Mesenchymal stem cell (in vitro differentiated cells and primary cell): Measurements from ENCODE around the gene CTSD.

Source experiments
- DNase-seq: peaks from one replicate; pipeline ENCODE4 v3.0.0-alpha.2; 2013
- H2AFZ ChIP-seq: one replicate; pipeline ENCODE4 v1.6.1; 2013; ENCODE audit warnings: low read depth, mild to moderate bottlenecking, control low read depth, inconsistent platforms, low read length, moderate library complexity
- H2AK5ac ChIP-seq: 2 replicates; pipeline ENCODE4 v1.6.1; 2013; ENCODE audit warnings: low read length, moderate library complexity, mild to moderate bottlenecking, inconsistent platforms; ENCODE audit not compliant: severe bottlenecking
- H2BK120ac ChIP-seq: one replicate; pipeline ENCODE4 v1.6.1; 2013; ENCODE audit warnings: low read depth, mild to moderate bottlenecking, inconsistent platforms, low read length, moderate library complexity
- H2BK12ac ChIP-seq, 2 experiments: one replicate each; pipeline ENCODE4 v1.6.1; 2013; ENCODE audit warnings: inconsistent platforms in 2 of 2, low read length in 2 of 2, mild to moderate bottlenecking in 2 of 2, moderate library complexity in 2 of 2, control low read depth in 1 of 2
- H2BK15ac ChIP-seq: one replicate; pipeline ENCODE4 v1.6.1; 2013; ENCODE audit warnings: mild to moderate bottlenecking, low read depth, inconsistent platforms; ENCODE audit not compliant: poor library complexity, severe bottlenecking
- H2BK5ac ChIP-seq: 2 replicates; pipeline ENCODE4 v1.6.1; 2013; ENCODE audit warnings: low read depth, mild to moderate bottlenecking, low read length, control low read depth, inconsistent platforms; ENCODE audit not compliant: poor library complexity, severe bottlenecking
- H3K14ac ChIP-seq, 2 experiments: one replicate each; pipeline ENCODE4 v1.6.1; 2013; ENCODE audit warnings: inconsistent platforms in 2 of 2, low read length in 2 of 2, control low read depth in 1 of 2, mild to moderate bottlenecking in 1 of 2, moderate library complexity in 1 of 2
- H3K18ac ChIP-seq, 2 experiments: one replicate each; pipeline ENCODE4 v1.6.1; 2013; ENCODE audit warnings: inconsistent platforms in 2 of 2, low read length in 2 of 2, control low read depth in 1 of 2, low read depth in 1 of 2, mild to moderate bottlenecking in 1 of 2
- H3K23ac ChIP-seq, 2 experiments: one replicate each; pipeline ENCODE4 v1.6.1; 2013; ENCODE audit warnings: inconsistent platforms in 2 of 2, low read length in 2 of 2, mild to moderate bottlenecking in 2 of 2, moderate library complexity in 2 of 2, control low read depth in 1 of 2
- H3K27ac ChIP-seq: 2 replicates; pipeline ENCODE4 v1.5.1; 2013; ENCODE audit warnings: mild to moderate bottlenecking, moderate library complexity, low read length, control low read depth, inconsistent platforms; ENCODE audit not compliant: poor library complexity, severe bottlenecking
- H3K27me3 ChIP-seq, 2 experiments: 2 replicates each; pipeline versions ENCODE4 v1.6.1 to v1.7.0; 2013; ENCODE audit warnings: low read length in 2 of 2, mild to moderate bottlenecking in 2 of 2, moderate library complexity in 2 of 2, control low read depth in 1 of 2, inconsistent platforms in 1 of 2; ENCODE audit not compliant: control insufficient read depth in 1 of 2, insufficient read depth in 1 of 2
- H3K36me3 ChIP-seq, 2 experiments: 2 replicates each; pipeline versions ENCODE4 v1.6.1 to v1.7.0; 2013; ENCODE audit warnings: low read length in 2 of 2, control low read depth in 1 of 2, inconsistent platforms in 1 of 2, low read depth in 1 of 2, mild to moderate bottlenecking in 1 of 2; ENCODE audit not compliant: insufficient read depth in 2 of 2, control insufficient read depth in 1 of 2
- H3K4ac ChIP-seq, 2 experiments: one replicate each; pipeline ENCODE4 v1.6.1; 2013; ENCODE audit warnings: inconsistent platforms in 2 of 2, low read length in 2 of 2, mild to moderate bottlenecking in 2 of 2, moderate library complexity in 2 of 2, control low read depth in 1 of 2, low read depth in 1 of 2
- H3K4me1 ChIP-seq: 2 replicates; pipeline ENCODE4 v1.6.1; 2013; ENCODE audit warnings: low read depth, low read length, control low read depth; ENCODE audit not compliant: control insufficient read depth, insufficient read depth
- H3K4me2 ChIP-seq: 2 replicates; pipeline ENCODE4 v1.6.1; 2013; ENCODE audit warnings: low read length, mild to moderate bottlenecking, inconsistent platforms; ENCODE audit not compliant: poor library complexity, severe bottlenecking
- H3K4me3 ChIP-seq, 2 experiments: 2 replicates each; pipeline versions ENCODE4 v1.5.1 to v1.7.0; 2013; ENCODE audit warnings: low read length in 2 of 2, mild to moderate bottlenecking in 2 of 2, control low read depth in 1 of 2, low read depth in 1 of 2; ENCODE audit not compliant: insufficient read depth in 1 of 2
- H3K79me1 ChIP-seq: replicated peaks from 2 replicates; pipeline ENCODE4 v1.6.1; 2013; ENCODE audit warnings: mild to moderate bottlenecking, control low read depth, low read length, inconsistent platforms; ENCODE audit not compliant: poor library complexity, severe bottlenecking
- H3K9ac ChIP-seq: 2 replicates; pipeline ENCODE4 v1.7.0; 2013; ENCODE audit warnings: mild to moderate bottlenecking, low read length, moderate library complexity
- H3K9me3 ChIP-seq: 2 replicates; pipeline ENCODE4 v1.7.0; 2013; ENCODE audit warnings: mild to moderate bottlenecking, low read length; ENCODE audit not compliant: control insufficient read depth
- H4K8ac ChIP-seq: one replicate; pipeline ENCODE4 v1.6.1; 2013; ENCODE audit warnings: inconsistent platforms, mild to moderate bottlenecking, low read length, moderate library complexity
- H4K91ac ChIP-seq: one replicate; pipeline ENCODE4 v1.6.1; 2013; ENCODE audit warnings: mild to moderate bottlenecking, low read length, inconsistent platforms
- WGBS: methylation state at CpG from one replicate; pipeline ENCODE4 v1.1.7; 2013; ENCODE audit warnings: mixed read lengths; 5-methylcytosine and 5-hydroxymethylcytosine counted together

CTSD gene

GRCh38 chr11:1733716-1734640 is 29.7 kb downstream of the CTSD start:
- H3K27me3 ChIP-seq: peaks cover 56 to 75% of the 10 kb centered on the region in 2 experiments
- no peaks in the 10 kb centered on the region for H3K4me1 ChIP-seq
- H3K4me2 ChIP-seq: no peak overlapping the region
- H3K36me3 ChIP-seq: no peaks in the 10 kb centered on the region
- WGBS: 84% methylated on average over 28 of the region's 28 CpGs
- H2AK5ac ChIP-seq: no peak overlapping the region
- H4K91ac ChIP-seq: no peak overlapping the region
- no peaks in the 10 kb centered on the region for H3K79me1 ChIP-seq
- no peak overlapping the region for H3K18ac ChIP-seq
- no peak overlapping the region for H2AFZ ChIP-seq
- no peak overlapping the region for H2BK120ac ChIP-seq
- no peak overlapping the region for H3K9ac ChIP-seq
- H3K9me3 ChIP-seq: peaks cover 28% of the 10 kb centered on the region
- H3K23ac ChIP-seq: no peak overlapping the region
- no peak overlapping the region for H3K4ac ChIP-seq
- no peak overlapping the region for H3K27ac ChIP-seq
- no peak overlapping the region for H2BK12ac ChIP-seq
- H2BK15ac ChIP-seq: no peak overlapping the region
- H3K4me3 ChIP-seq: no peak overlapping the region
- no peak overlapping the region for H4K8ac ChIP-seq
- H3K14ac ChIP-seq: peak overlapping the region in 1 of 2 experiments; percentile 4
- no peak for DNase-seq
- no peak overlapping the region for H2BK5ac ChIP-seq

GRCh38 chr11:1733009-1733715 is 30.6 kb downstream of the CTSD start:
- H4K91ac ChIP-seq: no peak overlapping the region
- no peaks in the 10 kb centered on the region for H3K36me3 ChIP-seq
- H2BK15ac ChIP-seq: no peak overlapping the region
- H3K4ac ChIP-seq: no peak overlapping the region
- H3K4me1 ChIP-seq: no peaks in the 10 kb centered on the region
- H3K23ac ChIP-seq: no peak overlapping the region
- no peak overlapping the region for H2AK5ac ChIP-seq
- H3K27me3 ChIP-seq: peaks cover 57 to 82% of the 10 kb centered on the region in 2 experiments
- H3K79me1 ChIP-seq: no peaks in the 10 kb centered on the region
- H3K27ac ChIP-seq: no peak overlapping the region
- H2BK12ac ChIP-seq: no peak overlapping the region
- H3K9ac ChIP-seq: no peak overlapping the region
- H3K4me3 ChIP-seq: no peak overlapping the region
- no peak overlapping the region for H2BK5ac ChIP-seq
- WGBS: 78% methylated on average over 14 of the region's 14 CpGs
- H3K18ac ChIP-seq: no peak overlapping the region
- H3K14ac ChIP-seq: no peak overlapping the region
- no peak overlapping the region for H3K4me2 ChIP-seq
- no peak overlapping the region for H4K8ac ChIP-seq
- H3K9me3 ChIP-seq: peaks cover 25% of the 10 kb centered on the region
- no peak for DNase-seq
- H2BK120ac ChIP-seq: no peak overlapping the region
- no peak overlapping the region for H2AFZ ChIP-seq

GRCh38 chr11:1732418-1733008 is 31.2 kb downstream of the CTSD start:
- Histone ChIP-seq H3K36me3 (no peaks in the 10 kb centered on the region), H3K9ac (no peak overlapping the region), H3K4me1 (no peaks in the 10 kb centered on the region), H3K18ac (no peak overlapping the region), H2AFZ (no peak overlapping the region), H2BK5ac (no peak overlapping the region), H2BK12ac (no peak overlapping the region), H3K23ac (no peak overlapping the region), H4K91ac (no peak overlapping the region), H2BK120ac (no peak overlapping the region), H2AK5ac (no peak overlapping the region), H3K27ac (no peak overlapping the region), H3K9me3 (peaks cover 18% of the 10 kb centered on the region), H3K14ac (no peak overlapping the region), H4K8ac (no peak overlapping the region), H3K79me1 (no peaks in the 10 kb centered on the region), H3K4me3 (no peak overlapping the region), H3K27me3 (peaks cover 64 to 89% of the 10 kb centered on the region in 2 experiments), H3K4ac (no peak overlapping the region), H3K4me2 (no peak overlapping the region), H2BK15ac (no peak overlapping the region)
- 71% methylated on average over 13 of the region's 13 CpGs for WGBS
- no peak for DNase-seq
